ENCODE data around the gene DUXA.

Gene DUXA

GRCh38 chr19:57105976-57106721, 61.1 kb downstream of the DUXA start:
- DNase-seq, result no peak

All from T-helper 2 cell (primary cell).